Stimulated activated CD8-positive, alpha-beta memory T cell treated with anti-CD3 and anti-CD28 coated beads, Interleukin-7, amount 100 ng/mL, for 1 hour (primary cell): ENCODE data around the gene ZRANB3.
"Not testable (repeated sequence)": the region's sequence is repeated elsewhere in the genome, so short reads cannot be mapped to it uniquely, and the experiment has no call there.

ENCODE experiments used
- DNase-seq, 2 donors: peaks; one replicate each; pipeline ENCODE4 v3.0.0-alpha.2; 2020; ENCODE audit warnings: low read depth in 2 of 2

ZRANB3 gene

GRCh38 chr2:135125940-135126339 lies 405.1 kb downstream of the ZRANB3 start:
- no peak for DNase-seq

- DNase-seq, result no peak
Observed at GRCh38 chr2:135124924-135125886, 405.8 kb downstream of the ZRANB3 start.

GRCh38 chr2:135121658-135122039 lies 409.4 kb downstream of the ZRANB3 start:
- not testable (repeated sequence) for DNase-seq

GRCh38 chr2:135121016-135121657 lies 409.9 kb downstream of the ZRANB3 start:
- no peak for DNase-seq

GRCh38 chr2:135119582-135119981 lies 411.4 kb downstream of the ZRANB3 start:
- DNase-seq, result no peak

- DNase-seq, result no peak
Observed at GRCh38 chr2:135113322-135113721, 417.7 kb downstream of the ZRANB3 start.

- DNase-seq, result not testable (repeated sequence)
Observed at GRCh38 chr2:135105513-135106316, 425.3 kb downstream of the ZRANB3 start.

- DNase-seq, result no peak
Observed at GRCh38 chr2:135103843-135104242, 427.2 kb downstream of the ZRANB3 start.

- DNase-seq, result no peak
Observed at GRCh38 chr2:135099802-135100483, 431.1 kb downstream of the ZRANB3 start.

- DNase-seq, result no peak
Observed at GRCh38 chr2:135097532-135098231, 433.3 kb downstream of the ZRANB3 start.

- no peak for DNase-seq
Observed at GRCh38 chr2:135096665-135097446, 434.2 kb downstream of the ZRANB3 start.

GRCh38 chr2:135095591-135095990 lies 435.4 kb downstream of the ZRANB3 start:
- DNase-seq, result no peak

GRCh38 chr2:135094508-135094907 lies 436.5 kb downstream of the ZRANB3 start:
- no peak for DNase-seq

GRCh38 chr2:135093670-135094330 lies 437.2 kb downstream of the ZRANB3 start:
- DNase-seq, result no peak

- DNase-seq, result no peak
Observed at GRCh38 chr2:135093193-135093592, 437.8 kb downstream of the ZRANB3 start.

- no peak for DNase-seq
Observed at GRCh38 chr2:135091681-135092080, 439.3 kb downstream of the ZRANB3 start.

- not testable (repeated sequence) for DNase-seq
Observed at GRCh38 chr2:135089597-135089996, 441.4 kb downstream of the ZRANB3 start.
